GM13977 (cell line): ENCODE data around the gene DYNC2LI1.

Experiments
- DNase-seq: peaks from one replicate; pipeline ENCODE4 v3.0.0; 2012; ENCODE audit warnings: low spot score
- in situ Hi-C: fragments of 300-500 bp; cut with MboI; formaldehyde crosslinking; loops from one replicate; pipeline ENCODE4 v1.12.0; 2022; ENCODE audit warnings: low sequenced_read_pairs, low pct_unique_long_range_greater_than_20kb, mixed read lengths, inconsistent platforms; ENCODE audit not compliant: unreplicated experiment
- TF ChIP-seq, protein P1 (sequence below): IDR thresholded peaks from 2 replicates; pipeline ENCODE4 v1.5.1; 2012; ENCODE audit warnings: mild to moderate bottlenecking, control low read depth; ENCODE audit not compliant: insufficient read depth; ENCODE audit errors: extremely low read depth, missing control alignments

DYNC2LI1 gene

DNA sequence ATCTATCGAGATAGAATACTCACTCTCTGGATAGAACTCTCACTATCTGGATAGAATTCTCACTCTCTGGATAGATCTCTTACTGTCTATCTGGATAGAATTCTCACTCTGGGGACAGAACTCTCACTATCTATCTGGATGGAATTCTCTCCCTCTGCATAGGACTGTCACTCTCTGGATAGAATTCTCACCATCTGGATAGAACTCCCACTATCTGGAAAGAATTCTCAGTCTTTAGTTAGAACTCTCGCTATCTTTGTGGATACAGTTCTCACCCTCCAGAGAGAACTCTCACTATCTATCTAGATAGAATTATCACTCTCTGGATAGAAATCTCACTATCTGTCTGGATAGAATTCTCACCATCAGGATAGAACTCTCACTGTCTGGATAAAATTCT lies 81.5 kb downstream of the DYNC2LI1 start:
- in situ Hi-C loops = no loop called here
- TF ChIP-seq, protein P1, sequence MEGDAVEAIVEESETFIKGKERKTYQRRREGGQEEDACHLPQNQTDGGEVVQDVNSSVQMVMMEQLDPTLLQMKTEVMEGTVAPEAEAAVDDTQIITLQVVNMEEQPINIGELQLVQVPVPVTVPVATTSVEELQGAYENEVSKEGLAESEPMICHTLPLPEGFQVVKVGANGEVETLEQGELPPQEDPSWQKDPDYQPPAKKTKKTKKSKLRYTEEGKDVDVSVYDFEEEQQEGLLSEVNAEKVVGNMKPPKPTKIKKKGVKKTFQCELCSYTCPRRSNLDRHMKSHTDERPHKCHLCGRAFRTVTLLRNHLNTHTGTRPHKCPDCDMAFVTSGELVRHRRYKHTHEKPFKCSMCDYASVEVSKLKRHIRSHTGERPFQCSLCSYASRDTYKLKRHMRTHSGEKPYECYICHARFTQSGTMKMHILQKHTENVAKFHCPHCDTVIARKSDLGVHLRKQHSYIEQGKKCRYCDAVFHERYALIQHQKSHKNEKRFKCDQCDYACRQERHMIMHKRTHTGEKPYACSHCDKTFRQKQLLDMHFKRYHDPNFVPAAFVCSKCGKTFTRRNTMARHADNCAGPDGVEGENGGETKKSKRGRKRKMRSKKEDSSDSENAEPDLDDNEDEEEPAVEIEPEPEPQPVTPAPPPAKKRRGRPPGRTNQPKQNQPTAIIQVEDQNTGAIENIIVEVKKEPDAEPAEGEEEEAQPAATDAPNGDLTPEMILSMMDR = no peak
- DNase-seq = no peak
